ENCODE measurements around the gene BBX. TPM values are rescaled to one million over a fixed set of nuclear protein-coding genes. Genes with fewer than 3 reads are reported as not detected.

BBX gene
- polyA plus RNA-seq, 1 experiment = 46.1 TPM

- TF ChIP-seq CTCF (IDR thresholded peaks at IDR 0.05; ENCODE audit: low read depth, low read length) = no peak
- Histone ChIP-seq H3K9me3 (ENCODE audit: control insufficient read depth, insufficient read depth, low read length) (no peaks in the 10 kb centered on the region), H3K27me3 (ENCODE audit: control insufficient read depth, insufficient read depth, low read length) (no peaks in the 10 kb centered on the region), H3K27ac (ENCODE audit: low read depth, low read length) (no peak overlapping the region), H3K4me3 (ENCODE audit: low read depth, low read length) (no peak overlapping the region)
- CTCF ChIA-PET = interaction anchor here (1.1 to 3.6 kb wide), 2 partner anchors 102 to 260 kb away, joined by 3 to 15 read pairs; no protein-coding TSS in a partner anchor
- DNase-seq (ENCODE audit: low read depth, low spot score) = no peak
- POLR2A ChIA-PET = no interaction called here
Measured at GRCh38 chr3:107531917-107532469, 9.2 kb downstream of the BBX start.

GRCh38 chr3:107540857-107541256 is 18.1 kb downstream of the BBX start:
- TF ChIP-seq CTCF (IDR thresholded peaks at IDR 0.05; ENCODE audit: low read depth, low read length) = no peak
- ChIA-PET CTCF (interaction anchor here (1.0 to 1.1 kb wide), 3 partner anchors 111 to 305 kb away, joined by 3 to 5 read pairs (median 3); no protein-coding TSS in a partner anchor), POLR2A (no interaction called here)
- H3K9me3 ChIP-seq (ENCODE audit: control insufficient read depth, insufficient read depth, low read length) = no peaks in the 10 kb centered on the region
- no peak overlapping the region for H3K4me3 ChIP-seq (ENCODE audit: low read depth, low read length)
- H3K27me3 ChIP-seq (ENCODE audit: control insufficient read depth, insufficient read depth, low read length) = no peaks in the 10 kb centered on the region
- no peak for DNase-seq (ENCODE audit: low read depth, low spot score)
- H3K27ac ChIP-seq (ENCODE audit: low read depth, low read length) = no peak overlapping the region

- CTCF ChIA-PET = interaction anchor here (0.5 to 1.7 kb wide), 7 partner anchors 11 to 307 kb away, joined by 3 to 6 read pairs (median 3); no protein-coding TSS in a partner anchor
- H3K27ac ChIP-seq (ENCODE audit: low read depth, low read length) = no peak overlapping the region
- no peak for TF ChIP-seq CTCF (IDR thresholded peaks at IDR 0.05; ENCODE audit: low read depth, low read length)
- no peak overlapping the region for H3K4me3 ChIP-seq (ENCODE audit: low read depth, low read length)
- POLR2A ChIA-PET = no interaction called here
- no peak for DNase-seq (ENCODE audit: low read depth, low spot score)
- H3K9me3 ChIP-seq (ENCODE audit: control insufficient read depth, insufficient read depth, low read length) = no peaks in the 10 kb centered on the region
- no peaks in the 10 kb centered on the region for H3K27me3 ChIP-seq (ENCODE audit: control insufficient read depth, insufficient read depth, low read length)
Measured at GRCh38 chr3:107542665-107543064, 19.9 kb downstream of the BBX start.

- Histone ChIP-seq H3K27ac (ENCODE audit: low read depth, low read length) (no peak overlapping the region), H3K9me3 (ENCODE audit: control insufficient read depth, insufficient read depth, low read length) (no peaks in the 10 kb centered on the region), H3K27me3 (ENCODE audit: control insufficient read depth, insufficient read depth, low read length) (no peaks in the 10 kb centered on the region), H3K4me3 (ENCODE audit: low read depth, low read length) (no peak overlapping the region)
- CTCF ChIA-PET = interaction anchor here (1.1 to 1.7 kb wide), 5 partner anchors 10 to 308 kb away, joined by 3 to 6 read pairs (median 3); no protein-coding TSS in a partner anchor
- TF ChIP-seq CTCF (IDR thresholded peaks at IDR 0.05; ENCODE audit: low read depth, low read length) = no peak
- DNase-seq (ENCODE audit: low read depth, low spot score) = no peak
- POLR2A ChIA-PET = no interaction called here
Measured at GRCh38 chr3:107543666-107544065, 20.9 kb downstream of the BBX start.

- no peaks in the 10 kb centered on the region for H3K9me3 ChIP-seq (ENCODE audit: control insufficient read depth, insufficient read depth, low read length)
Measured at GRCh38 chr3:107545680-107546120, 22.9 kb downstream of the BBX start.

More at GRCh38 chr3:107545680-107546120, 22.9 kb downstream of the BBX start:
- no peak overlapping the region for H3K27ac ChIP-seq (ENCODE audit: low read depth, low read length)
- no peak overlapping the region for H3K4me3 ChIP-seq (ENCODE audit: low read depth, low read length)
- POLR2A ChIA-PET = no interaction called here
- CTCF ChIA-PET = interaction anchor here (1.0 to 1.6 kb wide), 4 partner anchors 29 to 300 kb away, joined by 3 to 8 read pairs (median 4); no protein-coding TSS in a partner anchor
- no peak for DNase-seq (ENCODE audit: low read depth, low spot score)
- no peaks in the 10 kb centered on the region for H3K27me3 ChIP-seq (ENCODE audit: control insufficient read depth, insufficient read depth, low read length)
- TF ChIP-seq CTCF (IDR thresholded peaks at IDR 0.05; ENCODE audit: low read depth, low read length) = no peak
